ENCODE results near the gene TBC1D16.

- no peak for TF ChIP-seq CTCF (conservative IDR thresholded peaks at IDR 0.05; ENCODE audit: low read length)
- no peak for TF ChIP-seq EZH2phosphoT487 (IDR thresholded peaks at IDR 0.05; ENCODE audit: borderline replicate concordance)
These were observed 41.1 kb downstream of the TBC1D16 start for GRCh38 chr17:79994602-79995001.

All from Loucy (cell line).